CD4-positive, alpha-beta T cell (primary cell): Measurements from ENCODE around the gene PER1. TPM values are rescaled to one million over a fixed set of nuclear protein-coding genes. Genes with fewer than 3 reads are reported as not detected.
A peak's percentile ranks its signal among the peaks of the same experiment; 100 is the strongest.

Experiments
- ATAC-seq: fragments of 200-7000 bp; cut with Tn5 transposase; one replicate; pipeline ENCODE4 v1.10.0; 2022; ENCODE audit warnings: mild to moderate bottlenecking; ENCODE audit not compliant: poor library complexity
- CTCF ChIA-PET: fragments of 350-600 bp; sonication (Branson Sonifier 250); formaldehyde crosslinking; loops from one replicate; lab custom pipeline; 2021; ENCODE audit warnings: antibody characterized with exemption, inconsistent platforms; lab: Charles Lee
- POLR2A ChIA-PET: fragments of 350-600 bp; sonication (Branson Sonifier 250); formaldehyde crosslinking; loops from one replicate; lab custom pipeline; 2021; ENCODE audit warnings: antibody characterized with exemption, inconsistent platforms; lab: Charles Lee
- DNase-seq, 14 experiments: peaks; one replicate each; pipeline ENCODE4 v3.0.0-alpha.2; 2013 to 2020; ENCODE audit warnings: mixed read lengths in 2 of 14
- H3K27ac ChIP-seq, 2 donors: one replicate each; pipeline versions ENCODE4 v1.5.1 to v1.7.0; 2013; ENCODE audit warnings: low read length in 2 of 2, low read depth in 1 of 2, mild to moderate bottlenecking in 1 of 2
- H3K27me3 ChIP-seq, 2 experiments: 1 replicate in 1 of 2; 2 replicates in 1 of 2; pipeline versions ENCODE4 v1.6.1 to v1.7.0; 2013; ENCODE audit warnings: low read length in 2 of 2, control low read depth in 1 of 2, mild to moderate bottlenecking in 1 of 2, moderate library complexity in 1 of 2; ENCODE audit not compliant: insufficient read depth in 2 of 2, control insufficient read depth in 1 of 2
- H3K36me3 ChIP-seq: one replicate; pipeline ENCODE4 v1.6.1; 2013; ENCODE audit warnings: low read length, control low read depth; ENCODE audit not compliant: insufficient read depth
- H3K4me1 ChIP-seq: one replicate; pipeline ENCODE4 v1.6.1; 2013; ENCODE audit warnings: low read length, control low read depth; ENCODE audit not compliant: insufficient read depth
- H3K4me3 ChIP-seq: one replicate; pipeline ENCODE4 v1.5.1; 2013; ENCODE audit warnings: mild to moderate bottlenecking, low read length, moderate library complexity
- H3K9me3 ChIP-seq, 2 experiments: 1 replicate in 1 of 2; 2 replicates in 1 of 2; pipeline versions ENCODE4 v1.6.1 to v1.7.0; 2013; ENCODE audit warnings: low read length in 2 of 2, mild to moderate bottlenecking in 2 of 2, control low read depth in 1 of 2, moderate library complexity in 1 of 2; ENCODE audit not compliant: control insufficient read depth in 1 of 2, insufficient read depth in 1 of 2
- H3K27ac Mint-ChIP-seq: one replicate; pipeline ENCODE4 v1.8.0; 2020; ENCODE audit warnings: mixed read lengths
- H3K27me3 Mint-ChIP-seq: one replicate; pipeline ENCODE4 v1.8.0; 2021; ENCODE audit warnings: mixed read lengths
- H3K36me3 Mint-ChIP-seq: one replicate; pipeline ENCODE4 v1.8.0; 2021; ENCODE audit warnings: low read depth, mixed read lengths
- H3K4me1 Mint-ChIP-seq: one replicate; pipeline ENCODE4 v1.8.0; 2021; ENCODE audit warnings: low read depth, mixed read lengths
- H3K4me3 Mint-ChIP-seq: one replicate; pipeline ENCODE4 v1.8.0; 2020; ENCODE audit warnings: mild to moderate bottlenecking, mixed read lengths
- H3K9me3 Mint-ChIP-seq: one replicate; pipeline ENCODE4 v1.8.0; 2020; ENCODE audit warnings: mixed read lengths
- intact Hi-C, 2 experiments: fragments of 100-400 bp; cut with DNase I in 1 of 2; cut with micrococcal nuclease in 1 of 2; formaldehyde crosslinking; loops; one replicate each; pipeline versions ENCODE4 v1.15.1 to v1.9.0; 2023 to 2025; cut with DNase I, micrococcal nuclease
- total RNA-seq, 174 experiments: library from RNA in 2 of 174; stranded (reverse) in 2 of 174; gene quantifications; one replicate each; pipeline ENCODE4 v1.2.3 and lab custom pipeline; 2021 to 2026
- TF ChIP-seq, protein P1 (sequence below): fragments of 200-600 bp; IDR thresholded peaks from one replicate; pipeline ENCODE4 v1.8.0; 2022; ENCODE audit warnings: antibody characterized with exemption, mild to moderate bottlenecking

Gene PER1
- total RNA-seq, 2 experiments from 2014 or later: 1,723 to 1,794 TPM

DNA sequence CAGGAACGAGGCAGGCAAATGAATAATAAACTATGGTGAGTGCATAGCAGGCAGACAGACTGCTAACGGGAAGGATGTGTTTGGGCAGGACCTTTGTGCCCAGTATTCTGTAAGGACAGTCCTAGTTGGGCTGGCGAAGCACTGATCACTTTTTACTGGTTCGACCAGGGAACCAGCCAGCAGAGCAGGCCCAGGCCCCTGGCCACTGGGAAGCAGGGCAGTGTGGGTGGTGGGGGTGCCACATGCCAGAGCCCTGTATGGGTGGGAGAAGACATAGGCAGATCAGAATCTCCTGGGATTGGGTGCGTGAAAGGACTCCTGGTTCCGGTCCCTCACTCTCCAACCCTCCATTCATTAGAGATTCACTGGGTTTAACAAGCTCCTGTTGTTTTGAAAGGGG lies 14.5 kb upstream of the PER1 start:
- TF ChIP-seq, protein P1, sequence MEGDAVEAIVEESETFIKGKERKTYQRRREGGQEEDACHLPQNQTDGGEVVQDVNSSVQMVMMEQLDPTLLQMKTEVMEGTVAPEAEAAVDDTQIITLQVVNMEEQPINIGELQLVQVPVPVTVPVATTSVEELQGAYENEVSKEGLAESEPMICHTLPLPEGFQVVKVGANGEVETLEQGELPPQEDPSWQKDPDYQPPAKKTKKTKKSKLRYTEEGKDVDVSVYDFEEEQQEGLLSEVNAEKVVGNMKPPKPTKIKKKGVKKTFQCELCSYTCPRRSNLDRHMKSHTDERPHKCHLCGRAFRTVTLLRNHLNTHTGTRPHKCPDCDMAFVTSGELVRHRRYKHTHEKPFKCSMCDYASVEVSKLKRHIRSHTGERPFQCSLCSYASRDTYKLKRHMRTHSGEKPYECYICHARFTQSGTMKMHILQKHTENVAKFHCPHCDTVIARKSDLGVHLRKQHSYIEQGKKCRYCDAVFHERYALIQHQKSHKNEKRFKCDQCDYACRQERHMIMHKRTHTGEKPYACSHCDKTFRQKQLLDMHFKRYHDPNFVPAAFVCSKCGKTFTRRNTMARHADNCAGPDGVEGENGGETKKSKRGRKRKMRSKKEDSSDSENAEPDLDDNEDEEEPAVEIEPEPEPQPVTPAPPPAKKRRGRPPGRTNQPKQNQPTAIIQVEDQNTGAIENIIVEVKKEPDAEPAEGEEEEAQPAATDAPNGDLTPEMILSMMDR: no peak
- no peak for DNase-seq

DNA sequence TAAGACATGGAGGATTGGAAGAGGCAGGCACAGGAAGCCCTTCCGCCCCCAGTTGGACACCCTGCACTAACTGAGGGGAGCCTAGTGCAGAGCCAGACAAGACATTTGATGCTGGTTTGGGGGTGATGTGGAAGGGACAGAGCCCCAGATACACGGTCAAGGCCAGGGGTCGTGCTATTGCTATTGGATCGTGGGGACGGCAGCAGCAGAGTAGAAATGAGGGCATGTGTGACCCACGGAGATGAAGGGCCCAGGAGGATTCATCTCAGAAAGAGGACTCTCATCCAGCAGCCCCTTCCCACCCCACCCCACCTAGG lies 12.6 kb upstream of the PER1 start:
- ChIA-PET POLR2A (interaction anchor here (0.8 to 16.4 kb wide), 13 partner anchors 10 to 330 kb away, joined by 4 to 419 read pairs (median 17); partner anchors contain the start of genes AURKB, BORCS6, CTC1 and NAA38), CTCF (interaction anchor here (1.4 kb wide), 1 partner anchor 27 kb away, joined by 4 read pairs; no protein-coding TSS in a partner anchor)
- H3K4me1 ChIP-seq: peaks cover 55% of the 10 kb centered on the region
- H3K9me3 ChIP-seq: no peaks in the 10 kb centered on the region
- TF ChIP-seq, protein P1: no peak
- intact Hi-C loops: loop anchor here (1.0 to 5.0 kb wide), 3 partner anchors 9 to 42 kb away; partner anchors contain the start of gene HES7 (in 1 of the 2)
- H3K27me3 ChIP-seq: no peaks in the 10 kb centered on the region
- peaks cover 19% of the 10 kb centered on the region for H3K36me3 ChIP-seq
- peak overlapping the region; percentile 94 for H3K27ac ChIP-seq
- Mint-ChIP-seq H3K27me3 (no peaks in the 10 kb centered on the region), H3K4me1 (peaks cover 53% of the 10 kb centered on the region), H3K36me3 (peaks cover 33% of the 10 kb centered on the region), H3K9me3 (no peaks in the 10 kb centered on the region), H3K27ac (no peak overlapping the region), H3K4me3 (peak overlapping the region; percentile 91)
- peak overlapping the region; percentile 65 for H3K4me3 ChIP-seq
- peak; percentile 9 for ATAC-seq
- peak in 4 of 14 experiments; percentile 38 to 70 (median 44) for DNase-seq

More for the DNA sequence above, 14.5 kb upstream of the PER1 start:
- H3K27me3 Mint-ChIP-seq: no peaks in the 10 kb centered on the region
- Histone ChIP-seq H3K4me1 (peaks cover 39% of the 10 kb centered on the region), H3K9me3 (no peaks in the 10 kb centered on the region), H3K27me3 (no peaks in the 10 kb centered on the region), H3K4me3 (no peak overlapping the region), H3K36me3 (peaks cover under 1% of the 10 kb centered on the region), H3K27ac (no peak overlapping the region)
- POLR2A ChIA-PET: interaction anchor here (1.5 to 1.8 kb wide), 2 partner anchors 10 to 20 kb away, joined by 5 to 8 read pairs; no protein-coding TSS in a partner anchor
- CTCF ChIA-PET: interaction anchor here (1.7 kb wide), 1 partner anchor 8 kb away, joined by 5 read pairs; no protein-coding TSS in a partner anchor
- peaks cover 13% of the 10 kb centered on the region for H3K36me3 Mint-ChIP-seq
- H3K4me3 Mint-ChIP-seq: no peak overlapping the region
- ATAC-seq: no peak
- H3K4me1 Mint-ChIP-seq: peaks cover 33% of the 10 kb centered on the region
- intact Hi-C loops: no loop called here
- H3K27ac Mint-ChIP-seq: no peak overlapping the region
- no peaks in the 10 kb centered on the region for H3K9me3 Mint-ChIP-seq

DNA sequence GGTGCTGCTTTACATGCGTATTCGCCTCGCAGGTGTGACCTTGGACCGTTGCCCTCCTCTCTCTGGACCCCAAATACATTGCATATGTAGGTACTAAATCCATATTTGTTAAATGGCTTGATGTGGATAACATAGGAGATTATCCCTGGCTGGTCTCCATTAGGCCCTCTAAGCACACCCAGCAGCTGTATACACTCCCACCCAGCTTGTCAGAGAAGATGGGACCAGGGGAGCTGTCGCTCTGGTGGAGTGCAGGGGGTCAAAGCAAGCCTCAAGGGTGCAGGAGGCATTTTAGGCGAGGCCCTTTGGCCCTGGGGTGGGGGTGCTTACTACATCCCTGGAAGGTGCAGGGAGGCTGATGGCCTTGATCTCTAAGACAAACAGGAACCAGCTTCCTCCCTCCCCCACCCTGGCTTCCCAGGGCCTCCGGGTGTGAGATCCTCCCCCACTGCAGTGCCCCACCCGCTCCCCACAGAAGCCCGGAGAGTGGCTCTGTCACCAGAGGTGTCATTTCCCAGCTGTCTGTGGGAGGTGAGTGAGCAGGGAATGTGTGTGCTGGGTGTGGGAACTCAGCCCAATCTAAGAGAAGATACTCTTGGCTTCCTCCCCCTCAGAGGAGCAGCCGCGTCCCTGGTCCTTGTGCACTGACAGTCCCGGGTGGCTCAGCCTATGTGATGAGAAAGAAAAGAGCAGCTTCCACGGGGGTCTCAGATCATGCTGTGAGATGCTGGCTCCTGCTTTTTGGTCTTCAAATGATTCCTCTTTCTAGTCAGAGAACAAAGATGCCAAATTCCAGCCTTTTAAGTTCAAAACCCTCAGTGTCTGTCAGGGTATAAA lies 12.0 kb upstream of the PER1 start:
- H3K4me1 ChIP-seq: peaks cover 61% of the 10 kb centered on the region
- POLR2A ChIA-PET: interaction anchor here (0.8 to 16.4 kb wide), 15 partner anchors 10 to 329 kb away, joined by 3 to 419 read pairs (median 16); partner anchors contain the start of genes AURKB, BORCS6, CTC1 and NAA38
- H3K4me1 Mint-ChIP-seq: peaks cover 57% of the 10 kb centered on the region
- H3K4me3 ChIP-seq: peak overlapping the region; percentile 65
- H3K9me3 ChIP-seq: no peaks in the 10 kb centered on the region
- TF ChIP-seq, protein P1: no peak
- peaks cover 34% of the 10 kb centered on the region for H3K36me3 Mint-ChIP-seq
- ATAC-seq: peak; percentile 63
- peak in 13 of 14 experiments; percentile 51 to 97 (median 73) for DNase-seq
- H3K9me3 Mint-ChIP-seq: no peaks in the 10 kb centered on the region
- peaks cover 25% of the 10 kb centered on the region for H3K36me3 ChIP-seq
- H3K27me3 ChIP-seq: no peaks in the 10 kb centered on the region
- peak overlapping the region; percentile 94 for H3K27ac ChIP-seq
- H3K27me3 Mint-ChIP-seq: no peaks in the 10 kb centered on the region
- intact Hi-C loops: loop anchor here (1.0 to 5.0 kb wide), 3 partner anchors 9 to 42 kb away; partner anchors contain the start of gene HES7 (in 1 of the 2)
- H3K27ac Mint-ChIP-seq: no peak overlapping the region
- CTCF ChIA-PET: interaction anchor here (0.9 to 1.4 kb wide), 2 partner anchors 13 to 26 kb away, joined by 4 to 5 read pairs; no protein-coding TSS in a partner anchor
- H3K4me3 Mint-ChIP-seq: peak overlapping the region; percentile 91
